B cell (primary cell): ENCODE results near the gene MYL7. TPM values are rescaled to one million over a fixed set of nuclear protein-coding genes. Genes with fewer than 3 reads are reported as not detected.

ENCODE experiments used
- ATAC-seq: fragments of 200-7000 bp; cut with Tn5 transposase; one replicate; pipeline ENCODE4 v1.10.0; 2021; ENCODE audit warnings: low read depth, mild to moderate bottlenecking, moderate number of reproducible peaks, moderate library complexity
- CTCF ChIA-PET: fragments of 350-600 bp; sonication (Branson Sonifier 250); formaldehyde crosslinking; loops from one replicate; lab custom pipeline; 2021; ENCODE audit warnings: antibody characterized with exemption, inconsistent platforms; lab: Charles Lee
- POLR2A ChIA-PET: fragments of 350-600 bp; sonication (Branson Sonifier 250); formaldehyde crosslinking; loops from one replicate; lab custom pipeline; 2021; ENCODE audit warnings: antibody characterized with exemption; lab: Charles Lee
- DNase-seq: peaks from one replicate; pipeline ENCODE4 v3.0.0; 2013
- H2AFZ ChIP-seq: 2 replicates; pipeline ENCODE4 v1.6.1; 2012; ENCODE audit warnings: mild to moderate bottlenecking, low read depth, low read length; ENCODE audit not compliant: insufficient read depth, poor library complexity, severe bottlenecking
- H3K27ac ChIP-seq, 2 donors: 1 replicate in 1 of 2; 2 replicates in 1 of 2; pipeline ENCODE4 v1.5.1; 2012 to 2013; ENCODE audit warnings: low read length in 2 of 2, mild to moderate bottlenecking in 2 of 2, moderate library complexity in 1 of 2
- H3K27me3 ChIP-seq, 4 experiments: fragments of 200-600 bp in 1 of 4; sonication (generic) in 1 of 4; replicated peaks in 1 of 4; 1 replicate in 2 of 4; 2 replicates in 2 of 4; pipeline versions ENCODE4 v1.6.1 to v1.7.0; 2013 to 2016; ENCODE audit warnings: low read length in 3 of 4, mild to moderate bottlenecking in 2 of 4, mixed read lengths in 1 of 4, moderate library complexity in 1 of 4; ENCODE audit not compliant: insufficient read depth in 4 of 4, control insufficient read depth in 3 of 4; ENCODE audit errors: control extremely low read depth in 1 of 4
- H3K36me3 ChIP-seq, 2 experiments: replicated peaks in 1 of 2; 1 replicate in 1 of 2; 2 replicates in 1 of 2; pipeline versions ENCODE4 v1.6.1 to v1.7.1; 2013; ENCODE audit warnings: low read length in 1 of 2; ENCODE audit not compliant: insufficient read depth in 2 of 2, control insufficient read depth in 1 of 2; ENCODE audit errors: control extremely low read depth in 1 of 2, extremely low read depth in 1 of 2
- H3K4me1 ChIP-seq, 2 donors: fragments of 200-600 bp in 1 of 2; sonication (generic) in 1 of 2; 1 replicate in 1 of 2; 2 replicates in 1 of 2; pipeline versions ENCODE4 v1.5.1 to v1.6.1; 2013 to 2017; ENCODE audit warnings: low read length in 2 of 2; ENCODE audit not compliant: control insufficient read depth in 2 of 2, insufficient read depth in 2 of 2
- H3K4me2 ChIP-seq: replicated peaks from 2 replicates; pipeline ENCODE3; 2012; ENCODE audit warnings: mild to moderate bottlenecking, low read depth, low read length; ENCODE audit not compliant: poor library complexity, severe bottlenecking
- H3K4me3 ChIP-seq, 5 experiments: fragments of 200-600 bp in 1 of 5; sonication (generic) in 1 of 5; 1 replicate in 3 of 5; 2 replicates in 2 of 5; pipeline versions ENCODE4 v1.5.1 to v1.7.0; 2011 to 2016; ENCODE audit warnings: low read length in 4 of 5, mild to moderate bottlenecking in 4 of 5, low read depth in 2 of 5, control low read depth in 1 of 5, moderate library complexity in 1 of 5; ENCODE audit not compliant: insufficient read depth in 1 of 5; ENCODE audit errors: control extremely low read depth in 1 of 5, extremely low read depth in 1 of 5
- H3K79me2 ChIP-seq: fragments of 200-600 bp; sonication (generic); one replicate; pipeline ENCODE4 v1.6.0; 2016; ENCODE audit warnings: low read length; ENCODE audit not compliant: control insufficient read depth, insufficient read depth
- H3K9ac ChIP-seq: fragments of 200-600 bp; sonication (generic); 2 replicates; pipeline ENCODE4 v1.6.1; 2017; ENCODE audit warnings: mild to moderate bottlenecking, low read length, moderate library complexity
- H3K9me3 ChIP-seq, 3 donors: one replicate each; pipeline versions ENCODE4 v1.6.1 to v1.7.1; 2013; ENCODE audit warnings: low read length in 2 of 3; ENCODE audit not compliant: control insufficient read depth in 2 of 3, insufficient read depth in 1 of 3; ENCODE audit errors: control extremely low read depth in 1 of 3
- H4K20me1 ChIP-seq: 2 replicates; pipeline ENCODE4 v1.6.0; 2012; ENCODE audit warnings: mild to moderate bottlenecking, low read length; ENCODE audit not compliant: insufficient read depth, control insufficient read depth, poor library complexity, severe bottlenecking
- H3K27ac Mint-ChIP-seq: one replicate; pipeline ENCODE4 v1.8.0; 2021; ENCODE audit warnings: mixed read lengths
- H3K27me3 Mint-ChIP-seq: one replicate; pipeline ENCODE4 v1.8.0; 2021; ENCODE audit warnings: mixed read lengths
- H3K4me1 Mint-ChIP-seq: one replicate; pipeline ENCODE4 v1.8.0; 2021; ENCODE audit warnings: mixed read lengths
- H3K4me3 Mint-ChIP-seq: one replicate; pipeline ENCODE4 v1.8.0; 2021; ENCODE audit warnings: mixed read lengths
- H3K9me3 Mint-ChIP-seq: one replicate; pipeline ENCODE4 v1.8.0; 2022; ENCODE audit warnings: mixed read lengths; ENCODE audit not compliant: insufficient read depth
- EZH2 ChIP-seq: IDR thresholded peaks from 2 replicates; pipeline ENCODE4 v1.6.1; 2012; ENCODE audit warnings: borderline replicate concordance, low read depth, mild to moderate bottlenecking, moderate library complexity, low read length; ENCODE audit not compliant: insufficient read depth, poor library complexity, severe bottlenecking
- WGBS: methylation state at CpG from one replicate; pipeline ENCODE4 v1.1.5; 2013; ENCODE audit warnings: missing lambda C conversion rate; ENCODE audit not compliant: insufficient coverage; 5-methylcytosine and 5-hydroxymethylcytosine counted together
- intact Hi-C: fragments of 100-400 bp; cut with micrococcal nuclease; formaldehyde crosslinking; loops from one replicate; pipeline ENCODE4 v1.10.0; 2022
- polyA plus RNA-seq: library from polyadenylated mRNA; depleted of rRNA; stranded (reverse); fragments of >200 nt; gene quantifications from 2 replicates; pipeline ENCODE4 v1.2.3, GENCODE V29; 2012
- total RNA-seq, 2 donors: library from RNA; stranded (reverse); fragments of 120-200 nt in 1 of 2; gene quantifications; 1 replicate in 1 of 2; 2 replicates in 1 of 2; pipeline versions ENCODE4 v1.2.3 to v1.2.4, GENCODE V29; 2013 to 2022
- TF ChIP-seq, protein P1 (sequence below): fragments of 200-600 bp; IDR thresholded peaks from one replicate; pipeline ENCODE4 v1.8.0; 2022; ENCODE audit warnings: antibody characterized with exemption, mild to moderate bottlenecking

The MYL7 gene
- total and polyA plus RNA-seq, 2 donors (not counting 1 experiment from before 2014, with no cell fraction given), result not detected

DNA sequence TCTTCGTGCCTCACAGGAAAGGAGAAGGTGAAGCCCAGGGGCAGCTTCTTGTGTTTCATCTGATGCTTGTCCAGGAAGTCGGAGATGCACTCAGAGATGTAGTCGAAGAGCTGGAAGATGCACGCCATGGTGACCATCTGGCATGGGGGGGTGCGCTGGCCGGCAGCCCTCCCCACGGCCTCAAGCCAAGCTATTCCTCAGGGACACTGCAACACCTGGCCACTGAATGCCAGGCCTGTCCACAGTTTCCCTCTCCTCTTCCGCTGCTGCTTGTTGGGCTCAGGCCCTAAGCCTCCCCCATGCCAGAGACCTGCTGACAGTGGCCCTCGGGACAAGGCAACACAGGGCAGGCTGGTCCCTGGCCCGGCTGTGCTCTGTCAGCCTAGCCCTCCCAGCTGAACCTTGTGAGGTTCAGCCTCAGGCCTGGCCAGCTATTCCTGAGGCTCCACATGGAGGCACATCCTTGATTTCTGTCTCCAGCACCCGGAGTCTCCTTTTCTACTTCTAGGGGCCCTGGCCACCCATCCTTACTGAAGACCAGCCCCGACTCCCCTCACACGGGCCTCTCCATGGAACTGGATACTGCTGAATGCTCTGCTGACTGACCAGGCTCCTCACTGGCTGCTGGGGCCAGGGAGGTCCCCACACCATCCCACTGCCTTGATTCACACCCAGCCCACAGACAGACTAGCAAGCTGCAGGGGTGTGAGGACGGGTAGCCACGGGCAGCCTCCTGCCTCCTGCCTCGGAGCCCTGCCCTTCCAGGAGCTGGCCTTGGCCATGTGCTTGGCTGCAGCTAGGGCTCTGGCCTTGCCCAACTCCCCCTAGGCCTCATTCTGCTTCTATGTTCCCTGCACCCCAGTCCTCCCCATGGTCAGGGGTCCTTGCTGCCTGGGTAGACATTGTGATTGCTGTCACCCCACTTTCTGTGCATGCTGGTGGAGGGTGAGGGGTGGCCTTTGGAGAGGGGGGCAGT is 10.1 kb upstream of the MYL7 start:
- no peak overlapping the region for H3K4me3 ChIP-seq
- intact Hi-C loops, result no loop called here
- Mint-ChIP-seq H3K4me1 (peaks cover 9% of the 10 kb centered on the region), H3K27me3 (no peaks in the 10 kb centered on the region), H3K9me3 (no peaks in the 10 kb centered on the region), H3K27ac (no peak overlapping the region), H3K4me3 (no peak overlapping the region)
- no peak overlapping the region for H3K4me2 ChIP-seq
- DNase-seq (no peak), ATAC-seq (no peak)
- 92% methylated on average over 16 of the region's 16 CpGs for WGBS
- H3K9ac ChIP-seq, result no peak overlapping the region
- no peaks in the 10 kb centered on the region for H3K9me3 ChIP-seq
- no peak overlapping the region for H3K27ac ChIP-seq
- H3K79me2 ChIP-seq, result no peaks in the 10 kb centered on the region
- H4K20me1 ChIP-seq, result no peaks in the 10 kb centered on the region
- TF ChIP-seq, protein P1, sequence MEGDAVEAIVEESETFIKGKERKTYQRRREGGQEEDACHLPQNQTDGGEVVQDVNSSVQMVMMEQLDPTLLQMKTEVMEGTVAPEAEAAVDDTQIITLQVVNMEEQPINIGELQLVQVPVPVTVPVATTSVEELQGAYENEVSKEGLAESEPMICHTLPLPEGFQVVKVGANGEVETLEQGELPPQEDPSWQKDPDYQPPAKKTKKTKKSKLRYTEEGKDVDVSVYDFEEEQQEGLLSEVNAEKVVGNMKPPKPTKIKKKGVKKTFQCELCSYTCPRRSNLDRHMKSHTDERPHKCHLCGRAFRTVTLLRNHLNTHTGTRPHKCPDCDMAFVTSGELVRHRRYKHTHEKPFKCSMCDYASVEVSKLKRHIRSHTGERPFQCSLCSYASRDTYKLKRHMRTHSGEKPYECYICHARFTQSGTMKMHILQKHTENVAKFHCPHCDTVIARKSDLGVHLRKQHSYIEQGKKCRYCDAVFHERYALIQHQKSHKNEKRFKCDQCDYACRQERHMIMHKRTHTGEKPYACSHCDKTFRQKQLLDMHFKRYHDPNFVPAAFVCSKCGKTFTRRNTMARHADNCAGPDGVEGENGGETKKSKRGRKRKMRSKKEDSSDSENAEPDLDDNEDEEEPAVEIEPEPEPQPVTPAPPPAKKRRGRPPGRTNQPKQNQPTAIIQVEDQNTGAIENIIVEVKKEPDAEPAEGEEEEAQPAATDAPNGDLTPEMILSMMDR, result no peak
- TF ChIP-seq EZH2, result no peak
- ChIA-PET POLR2A (no interaction called here), CTCF (interaction anchor here (1.2 kb wide), 1 partner anchor 43 kb away, joined by 3 read pairs; no protein-coding TSS in a partner anchor)
- no peaks in the 10 kb centered on the region for H3K36me3 ChIP-seq
- peaks cover 5 to 16% of the 10 kb centered on the region in 2 donors for H3K4me1 ChIP-seq
- peaks cover 0 to 4% (median 0%) of the 10 kb centered on the region in 4 experiments for H3K27me3 ChIP-seq
- no peak overlapping the region for H2AFZ ChIP-seq

DNA sequence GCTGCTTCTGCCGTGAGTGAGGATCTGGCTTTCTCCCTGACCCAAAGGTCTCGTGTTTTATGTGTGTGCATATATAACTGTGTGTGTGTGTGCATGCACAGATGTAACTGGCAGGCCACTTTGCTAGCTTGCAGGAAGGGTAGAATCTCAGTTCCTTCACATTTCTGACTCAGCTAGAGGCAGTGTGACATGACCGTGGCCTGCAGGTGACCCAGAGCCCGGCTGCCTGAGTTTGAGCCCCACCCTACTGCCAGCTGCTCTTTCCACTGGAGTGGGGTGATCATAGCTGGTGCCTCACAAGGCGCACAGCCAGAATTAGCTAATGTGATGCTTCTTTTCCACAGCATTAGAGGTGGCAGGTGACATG is 9.3 kb upstream of the MYL7 start:
- Histone ChIP-seq H2AFZ (no peak overlapping the region), H4K20me1 (no peaks in the 10 kb centered on the region), H3K9ac (no peak overlapping the region), H3K4me1 (peaks cover 9 to 22% of the 10 kb centered on the region in 2 donors), H3K27ac (no peak overlapping the region), H3K36me3 (no peaks in the 10 kb centered on the region), H3K4me2 (no peak overlapping the region), H3K27me3 (peaks cover 0 to 9% (median under 1%) of the 10 kb centered on the region in 4 experiments), H3K79me2 (no peaks in the 10 kb centered on the region), H3K9me3 (no peaks in the 10 kb centered on the region), H3K4me3 (no peak overlapping the region)
- CTCF ChIA-PET, result interaction anchor here (1.2 kb wide), 1 partner anchor 42 kb away, joined by 3 read pairs; no protein-coding TSS in a partner anchor
- no peaks in the 10 kb centered on the region for H3K9me3 Mint-ChIP-seq
- ATAC-seq, result no peak
- WGBS, result 24% methylated on average over 4 of the region's 5 CpGs
- no peak overlapping the region for H3K4me3 Mint-ChIP-seq
- POLR2A ChIA-PET, result no interaction called here
- no peaks in the 10 kb centered on the region for H3K27me3 Mint-ChIP-seq
- intact Hi-C loops, result no loop called here
- no peak for DNase-seq
- peaks cover 11% of the 10 kb centered on the region for H3K4me1 Mint-ChIP-seq
- H3K27ac Mint-ChIP-seq, result no peak overlapping the region
- no peak for TF ChIP-seq EZH2
- TF ChIP-seq, protein P1, result no peak
